NT2/D1 (cell line): ENCODE data around the gene CTSL.

Experiments
- DNase-seq: peaks from one replicate; pipeline ENCODE4 v3.0.0-alpha.2; 2011; ENCODE audit warnings: low read depth, low spot score
- H3K27me3 ChIP-seq: 2 replicates; pipeline ENCODE4 v1.6.0; 2011; ENCODE audit warnings: mild to moderate bottlenecking; ENCODE audit not compliant: insufficient read length, insufficient read depth
- H3K36me3 ChIP-seq: 2 replicates; pipeline ENCODE4 v1.6.1; 2011; ENCODE audit warnings: mild to moderate bottlenecking, low read length, mixed read lengths; ENCODE audit not compliant: insufficient read depth, insufficient read length
- H3K4me1 ChIP-seq: 2 replicates; pipeline ENCODE4 v1.5.1; 2011; ENCODE audit not compliant: insufficient read depth, insufficient read length
- H3K4me3 ChIP-seq: 2 replicates; pipeline ENCODE4 v1.5.1; 2011; ENCODE audit warnings: low read depth; ENCODE audit not compliant: insufficient read length
- H3K9ac ChIP-seq: 2 replicates; pipeline ENCODE4 v1.6.0; 2011; ENCODE audit warnings: low read depth; ENCODE audit not compliant: insufficient read length
- H3K9me3 ChIP-seq: 2 replicates; pipeline ENCODE4 v1.5.1; 2011; ENCODE audit warnings: mild to moderate bottlenecking, low read length; ENCODE audit not compliant: insufficient read depth
- SUZ12 ChIP-seq: IDR thresholded peaks from 2 replicates; pipeline ENCODE4 v1.6.1; 2011; ENCODE audit not compliant: insufficient read length, insufficient read depth; ENCODE audit errors: extremely low read depth
- YY1 ChIP-seq: IDR thresholded peaks from 2 replicates; pipeline ENCODE4 v1.6.1; 2011; ENCODE audit not compliant: insufficient read length, insufficient read depth
- ZNF274 ChIP-seq: IDR thresholded peaks from 2 replicates; pipeline ENCODE4 v1.6.1; 2011; ENCODE audit warnings: mild to moderate bottlenecking, low read depth, low read length

The CTSL gene

DNA sequence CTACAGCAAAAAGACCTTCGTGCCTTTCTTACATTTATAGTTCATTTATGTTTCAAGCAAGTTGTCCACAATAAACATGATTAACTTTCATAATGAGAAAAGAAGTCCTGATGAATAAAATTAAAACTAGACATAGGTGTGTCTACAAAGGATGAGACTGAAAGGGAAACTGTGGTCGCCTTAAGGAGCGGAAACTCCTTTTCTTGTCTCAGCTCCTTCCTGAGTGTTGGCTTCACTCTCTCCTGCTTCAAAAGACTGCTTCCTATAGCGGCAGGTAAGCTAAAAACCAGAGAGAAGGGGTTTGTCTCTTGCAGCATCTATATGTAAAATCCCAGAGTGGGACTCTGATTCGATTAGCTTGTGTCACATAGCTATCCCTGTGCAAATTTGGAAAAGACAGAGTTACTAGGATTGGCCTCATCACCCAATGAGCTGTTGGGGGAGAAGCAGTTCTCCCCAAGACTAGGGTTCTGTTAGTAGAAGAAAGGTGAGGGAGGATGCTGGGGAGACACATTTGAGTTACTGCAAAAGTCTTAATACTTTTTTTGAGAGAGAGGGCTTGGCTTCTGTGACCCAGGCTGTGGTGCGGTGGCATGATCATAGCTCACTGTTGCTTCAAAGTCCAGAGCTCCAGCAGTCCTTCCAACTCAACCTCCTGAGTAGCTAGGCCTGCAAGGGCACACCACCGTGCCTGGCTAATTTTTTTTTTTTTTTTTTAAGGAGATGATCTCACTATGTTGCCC is 16.8 kb upstream of the CTSL start:
- TF ChIP-seq SUZ12, result no peak
- TF ChIP-seq ZNF274, result no peak
- TF ChIP-seq YY1, result no peak
- no peak overlapping the region for H3K9ac ChIP-seq
- no peaks in the 10 kb centered on the region for H3K27me3 ChIP-seq
- no peaks in the 10 kb centered on the region for H3K4me1 ChIP-seq
- no peak overlapping the region for H3K4me3 ChIP-seq
- H3K9me3 ChIP-seq, result no peaks in the 10 kb centered on the region
- DNase-seq, result no peak
- peaks cover 53% of the 10 kb centered on the region for H3K36me3 ChIP-seq

DNA sequence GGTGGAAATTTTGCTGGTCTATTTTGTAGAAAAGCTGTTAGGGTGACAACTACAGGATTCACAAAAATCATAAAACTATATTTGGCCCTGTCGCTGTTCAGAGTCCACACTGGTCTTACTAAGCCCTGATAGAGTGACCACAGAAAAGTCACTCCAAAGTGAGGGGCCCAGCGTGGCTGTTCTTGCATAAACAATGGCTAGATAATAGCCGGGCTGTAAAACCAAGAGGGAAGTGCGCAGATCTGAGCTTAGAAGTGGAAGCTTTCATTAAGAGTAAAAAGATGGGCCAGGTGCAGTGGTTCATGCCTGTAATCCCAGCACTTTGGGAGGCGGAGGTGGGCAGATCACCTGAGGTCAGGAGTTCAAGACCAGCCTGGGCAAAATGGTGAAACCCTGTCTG is 15.5 kb upstream of the CTSL start:
- no peaks in the 10 kb centered on the region for H3K4me1 ChIP-seq
- H3K27me3 ChIP-seq, result no peaks in the 10 kb centered on the region
- H3K4me3 ChIP-seq, result no peak overlapping the region
- TF ChIP-seq SUZ12, result no peak
- TF ChIP-seq ZNF274, result no peak
- TF ChIP-seq YY1, result no peak
- H3K36me3 ChIP-seq, result peaks cover 43% of the 10 kb centered on the region
- no peak for DNase-seq
- H3K9me3 ChIP-seq, result no peaks in the 10 kb centered on the region
- H3K9ac ChIP-seq, result no peak overlapping the region

DNA sequence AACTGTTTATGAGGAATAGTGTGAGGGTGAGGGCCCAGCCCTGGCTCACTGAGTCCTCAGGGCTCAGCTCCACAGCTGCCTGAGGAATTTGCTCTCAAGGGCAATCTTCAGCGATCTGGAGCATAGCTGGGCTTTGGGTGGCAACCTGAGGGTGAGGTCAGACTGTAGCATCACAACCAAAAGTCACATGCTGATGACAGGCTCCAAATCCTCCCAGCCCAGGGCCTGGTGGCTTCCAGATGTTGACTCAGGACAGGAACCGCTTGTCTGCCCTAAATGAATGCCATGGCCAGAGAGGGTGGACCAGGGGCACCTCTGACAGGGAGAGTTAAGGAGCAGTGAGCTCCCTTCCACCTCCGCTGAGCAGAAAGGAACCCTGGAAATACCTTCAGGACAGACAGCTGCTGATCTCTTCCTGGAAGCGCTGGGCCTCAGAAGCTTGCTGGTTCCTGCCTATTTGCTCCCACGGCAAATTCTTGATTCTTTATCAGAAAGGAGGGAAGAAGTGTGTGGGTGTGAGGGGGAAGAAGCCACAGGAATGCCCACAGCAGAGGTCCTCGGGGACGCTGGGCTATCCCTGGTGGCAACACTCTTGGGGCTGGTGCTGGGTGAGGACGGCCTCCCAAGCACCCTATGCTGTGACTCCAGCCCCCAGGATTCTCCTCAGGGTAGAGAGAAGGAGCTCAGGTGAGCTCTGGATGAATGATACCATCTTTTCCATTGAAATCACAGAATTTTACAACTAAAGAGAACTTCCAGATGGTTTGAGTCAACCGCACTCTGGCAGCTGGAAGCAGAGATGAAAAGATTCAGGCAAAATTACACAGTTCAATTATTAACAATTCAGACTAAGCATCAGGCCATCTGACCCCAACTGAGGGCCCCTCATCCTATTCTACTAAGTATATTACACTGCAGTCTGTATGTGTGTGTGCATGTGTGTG is 13.8 kb upstream of the CTSL start:
- H3K4me1 ChIP-seq, result no peaks in the 10 kb centered on the region
- H3K27me3 ChIP-seq, result no peaks in the 10 kb centered on the region
- no peak overlapping the region for H3K4me3 ChIP-seq
- H3K9ac ChIP-seq, result no peak overlapping the region
- no peaks in the 10 kb centered on the region for H3K9me3 ChIP-seq
- peaks cover 26% of the 10 kb centered on the region for H3K36me3 ChIP-seq
- no peak for TF ChIP-seq YY1
- TF ChIP-seq ZNF274, result no peak
- no peak for TF ChIP-seq SUZ12
- no peak for DNase-seq

DNA sequence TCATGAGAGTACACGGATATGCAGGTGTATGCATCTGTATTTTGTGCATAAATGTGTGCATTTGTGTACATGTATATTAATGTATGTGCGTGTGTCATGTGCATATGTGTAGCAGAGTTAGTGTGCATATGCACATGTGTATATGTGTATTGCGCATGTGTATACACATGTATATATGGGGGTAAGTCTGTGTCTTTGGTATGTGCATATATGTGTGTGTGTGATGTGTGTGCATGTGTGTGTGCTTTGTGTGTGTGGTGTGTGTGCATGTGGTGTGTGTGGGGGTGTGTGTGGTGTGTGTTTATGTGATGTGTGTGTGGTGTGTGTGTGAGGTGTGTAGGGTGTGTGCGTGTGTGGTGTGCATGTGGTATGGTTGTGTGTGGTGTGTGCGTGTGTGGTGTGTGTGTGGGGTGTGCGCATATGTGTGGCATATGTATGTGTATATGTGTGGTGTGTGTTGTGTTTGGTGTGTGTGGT is 13.1 kb upstream of the CTSL start:
- Histone ChIP-seq H3K9me3 (no peaks in the 10 kb centered on the region), H3K4me1 (no peaks in the 10 kb centered on the region), H3K27me3 (peaks cover 4% of the 10 kb centered on the region), H3K9ac (no peak overlapping the region), H3K4me3 (no peak overlapping the region), H3K36me3 (peaks cover 19% of the 10 kb centered on the region)
- DNase-seq, result no peak
- TF ChIP-seq SUZ12 (no peak), ZNF274 (no peak), YY1 (no peak)

DNA sequence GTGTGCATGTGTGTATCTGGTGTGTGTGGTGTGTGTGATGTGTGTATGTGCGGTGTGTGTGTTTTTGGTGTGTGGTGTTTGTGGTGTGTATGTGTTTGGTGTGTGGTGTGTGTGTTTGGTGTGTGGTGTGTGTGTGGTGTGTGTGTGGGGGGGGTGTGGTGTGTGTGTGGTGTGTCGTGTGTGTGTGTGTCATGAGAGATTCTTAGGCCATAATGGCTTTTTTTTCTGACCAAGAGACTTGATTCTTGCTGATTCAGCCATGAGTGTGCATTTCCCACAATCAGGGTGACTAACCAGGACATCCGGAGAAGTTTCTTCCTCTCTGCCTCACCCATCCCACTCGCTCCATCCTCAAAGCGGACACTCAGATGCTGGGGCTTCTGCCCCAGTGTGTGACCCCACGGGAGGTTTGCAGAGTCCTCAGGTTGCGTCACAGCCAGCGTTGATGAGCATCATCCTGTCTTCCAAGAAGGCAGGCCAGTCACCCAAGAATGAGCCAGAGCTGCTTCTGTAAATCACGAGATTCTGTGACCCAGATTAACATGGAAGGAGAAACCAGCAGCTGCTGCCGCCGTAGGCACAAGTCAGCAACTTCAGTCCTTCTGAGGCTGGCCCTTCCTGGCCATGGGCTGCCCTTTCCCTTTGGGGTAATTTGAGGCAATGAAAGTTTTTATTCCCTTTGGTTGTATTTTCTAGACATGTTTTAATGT is 12.5 kb upstream of the CTSL start:
- no peaks in the 10 kb centered on the region for H3K4me1 ChIP-seq
- DNase-seq, result no peak
- H3K4me3 ChIP-seq, result peak overlapping the region; percentile 1
- H3K9ac ChIP-seq, result no peak overlapping the region
- TF ChIP-seq YY1 (no peak), SUZ12 (no peak), ZNF274 (no peak)
- H3K36me3 ChIP-seq, result peaks cover 13% of the 10 kb centered on the region
- peaks cover 8% of the 10 kb centered on the region for H3K27me3 ChIP-seq
- H3K9me3 ChIP-seq, result no peaks in the 10 kb centered on the region

DNA sequence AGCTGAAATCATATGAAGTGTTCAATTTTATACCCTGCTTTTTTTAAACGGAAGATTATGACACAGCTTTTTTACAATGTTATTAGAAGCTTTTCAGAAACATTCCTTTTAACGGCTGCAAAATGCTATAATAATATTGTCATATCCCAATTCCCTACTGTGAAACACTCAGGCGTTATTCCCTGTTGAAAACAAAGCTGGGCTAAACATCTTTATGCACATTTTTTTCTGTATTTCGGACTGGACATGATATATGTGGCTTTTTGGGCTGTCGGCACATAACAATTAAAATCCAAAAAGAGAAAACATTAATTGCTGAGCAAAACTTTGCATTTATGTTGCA is 12.0 kb upstream of the CTSL start:
- Histone ChIP-seq H3K36me3 (peaks cover 9% of the 10 kb centered on the region), H3K9ac (no peak overlapping the region), H3K27me3 (peaks cover 8% of the 10 kb centered on the region), H3K4me1 (no peaks in the 10 kb centered on the region), H3K4me3 (no peak overlapping the region), H3K9me3 (no peaks in the 10 kb centered on the region)
- no peak for DNase-seq
- no peak for TF ChIP-seq YY1
- TF ChIP-seq ZNF274, result no peak
- no peak for TF ChIP-seq SUZ12

DNA sequence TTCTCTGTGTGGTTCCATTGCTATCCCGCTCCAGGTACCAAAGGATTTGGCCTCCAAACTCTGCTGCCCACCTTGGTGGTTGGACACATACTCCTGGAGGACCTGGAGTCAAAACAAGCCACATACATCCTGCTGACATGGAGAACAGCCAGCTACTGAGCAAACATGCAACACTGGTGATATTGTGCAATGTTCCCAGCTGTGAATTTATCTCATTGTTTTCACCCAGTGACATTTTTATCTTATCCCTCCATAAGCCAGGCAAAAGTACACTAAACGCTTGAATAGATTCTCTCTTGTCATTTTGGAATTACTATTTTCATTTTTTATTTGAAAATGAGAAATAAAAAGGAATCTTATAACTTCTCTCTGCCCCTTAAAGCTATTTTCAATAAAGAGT is 11.1 kb upstream of the CTSL start:
- Histone ChIP-seq H3K9me3 (no peaks in the 10 kb centered on the region), H3K36me3 (peaks cover 2% of the 10 kb centered on the region), H3K4me3 (no peak overlapping the region), H3K27me3 (peaks cover 8% of the 10 kb centered on the region), H3K4me1 (no peaks in the 10 kb centered on the region), H3K9ac (no peak overlapping the region)
- no peak for DNase-seq
- no peak for TF ChIP-seq YY1
- TF ChIP-seq SUZ12, result no peak
- TF ChIP-seq ZNF274, result no peak
